IMR-90 (cell line): Measurements from ENCODE around the gene PRKCA. TPM values are rescaled to one million over a fixed set of nuclear protein-coding genes. Genes with fewer than 3 reads are reported as not detected.

Experiments
- ATAC-seq: fragments of 200-7000 bp; cut with Tn5 transposase; 2 replicates; pipeline ENCODE4 v1.9.1; 2020; ENCODE audit warnings: low read depth, mild to moderate bottlenecking, moderate library complexity
- BruUV-seq: library from RNA; stranded (reverse); fragments of 400-500 nt; replicated peaks from 2 replicates; lab custom pipeline; 2021; lab: Mats Ljungman, UMichigan
- CTCF ChIA-PET: fragments of 300-600 bp; formaldehyde crosslinking; extraction: SDS; loops from one replicate; lab custom pipeline; 2021; ENCODE audit warnings: antibody characterized with exemption; lab: Yijun Ruan, JAX
- POLR2A ChIA-PET: fragments of 300-600 bp; sonication (Branson Sonifier 250); formaldehyde crosslinking; loops from one replicate; lab custom pipeline; 2022; ENCODE audit warnings: antibody characterized with exemption; ENCODE audit not compliant: unreplicated experiment; lab: Charles Lee
- DNase-seq: peaks from one replicate; pipeline ENCODE4 v3.0.0; 2013
- H2AFZ ChIP-seq: replicated peaks from 2 replicates; pipeline ENCODE3; 2013; ENCODE audit warnings: low read length, mild to moderate bottlenecking; ENCODE audit not compliant: poor library complexity
- H2AK5ac ChIP-seq: 2 replicates; pipeline ENCODE4 v1.6.1; 2013; ENCODE audit warnings: low read depth, low read length, inconsistent platforms
- H2AK9ac ChIP-seq: replicated peaks from 2 replicates; pipeline ENCODE3; 2013; ENCODE audit warnings: mild to moderate bottlenecking, low read depth, low read length, moderate library complexity; ENCODE audit not compliant: poor library complexity
- H2BK120ac ChIP-seq: 2 replicates; pipeline ENCODE4 v1.6.1; 2013; ENCODE audit warnings: low read depth, low read length, inconsistent platforms
- H2BK15ac ChIP-seq: 3 replicates; pipeline ENCODE4 v1.6.1; 2013; ENCODE audit warnings: low read depth, low read length, inconsistent platforms
- H2BK20ac ChIP-seq: 2 replicates; pipeline ENCODE4 v1.6.1; 2013; ENCODE audit warnings: low read depth, mild to moderate bottlenecking, inconsistent platforms, low read length, moderate library complexity
- H2BK5ac ChIP-seq: 2 replicates; pipeline ENCODE4 v1.6.1; 2013; ENCODE audit warnings: mild to moderate bottlenecking, low read depth, low read length, inconsistent platforms; ENCODE audit not compliant: poor library complexity, severe bottlenecking
- H3K14ac ChIP-seq: replicated peaks from 2 replicates; pipeline ENCODE4 v1.6.1; 2013; ENCODE audit warnings: low read depth, low read length, inconsistent platforms
- H3K18ac ChIP-seq: 2 replicates; pipeline ENCODE4 v1.6.1; 2013; ENCODE audit warnings: low read depth, low read length, control low read depth
- H3K23ac ChIP-seq: 2 replicates; pipeline ENCODE4 v1.6.1; 2013; ENCODE audit warnings: low read depth, low read length, inconsistent platforms
- H3K27ac ChIP-seq: 2 replicates; pipeline ENCODE4 v1.5.1; 2013; ENCODE audit warnings: mild to moderate bottlenecking, control low read depth, low read length; ENCODE audit not compliant: insufficient read depth
- H3K27me3 ChIP-seq: 2 replicates; pipeline ENCODE4 v1.6.1; 2013; ENCODE audit warnings: low read length; ENCODE audit not compliant: control insufficient read depth, insufficient read depth
- H3K36me3 ChIP-seq: 2 replicates; pipeline ENCODE4 v1.6.1; 2013; ENCODE audit warnings: low read length, mixed read lengths; ENCODE audit not compliant: control insufficient read depth, insufficient read depth
- H3K4ac ChIP-seq: 2 replicates; pipeline ENCODE4 v1.6.1; 2013; ENCODE audit warnings: low read depth, low read length, inconsistent platforms
- H3K4me1 ChIP-seq: 2 replicates; pipeline ENCODE4 v1.6.1; 2013; ENCODE audit warnings: low read length, mixed read lengths; ENCODE audit not compliant: control insufficient read depth, insufficient read depth
- H3K4me2 ChIP-seq: 2 replicates; pipeline ENCODE4 v1.6.1; 2013; ENCODE audit warnings: low read depth, mild to moderate bottlenecking, control low read depth, low read length, moderate library complexity
- H3K4me3 ChIP-seq: 2 replicates; pipeline ENCODE4 v1.5.1; 2013; ENCODE audit warnings: low read depth, mild to moderate bottlenecking, control low read depth, low read length, moderate library complexity; ENCODE audit not compliant: insufficient read depth
- H3K56ac ChIP-seq: 2 replicates; pipeline ENCODE4 v1.6.1; 2013; ENCODE audit warnings: low read length, inconsistent platforms; ENCODE audit not compliant: insufficient read depth; ENCODE audit errors: extremely low read depth
- H3K79me1 ChIP-seq, 2 experiments: 2 replicates each; pipeline ENCODE4 v1.6.1; 2013; ENCODE audit warnings: low read length in 2 of 2, inconsistent platforms in 1 of 2, low read depth in 1 of 2
- H3K9ac ChIP-seq: 2 replicates; pipeline ENCODE4 v1.6.1; 2013; ENCODE audit warnings: low read depth, low read length, control low read depth
- H3K9me1 ChIP-seq: 2 replicates; pipeline ENCODE4 v1.6.1; 2013; ENCODE audit warnings: low read length, inconsistent platforms; ENCODE audit not compliant: insufficient read depth
- H3K9me3 ChIP-seq: 2 replicates; pipeline ENCODE4 v1.6.1; 2013; ENCODE audit warnings: low read length; ENCODE audit not compliant: control insufficient read depth, insufficient read depth
- H4K20me1 ChIP-seq: 2 replicates; pipeline ENCODE4 v1.6.1; 2013; ENCODE audit warnings: low read length, inconsistent platforms; ENCODE audit not compliant: insufficient read depth
- H4K5ac ChIP-seq: 2 replicates; pipeline ENCODE4 v1.6.1; 2013; ENCODE audit warnings: mild to moderate bottlenecking, low read depth, low read length, control low read depth
- H4K8ac ChIP-seq, 2 experiments: 2 replicates each; pipeline ENCODE4 v1.6.1; 2013; ENCODE audit warnings: low read depth in 2 of 2, low read length in 2 of 2, control low read depth in 1 of 2, inconsistent platforms in 1 of 2
- H4K91ac ChIP-seq: 2 replicates; pipeline ENCODE4 v1.6.1; 2013; ENCODE audit warnings: low read depth, low read length, inconsistent platforms; ENCODE audit not compliant: insufficient read depth
- BHLHE40 ChIP-seq: fragments of 150-350 bp; IDR thresholded peaks from 2 replicates; pipeline ENCODE4 v1.6.1; 2016; ENCODE audit warnings: mild to moderate bottlenecking, low read depth, low read length
- CEBPB ChIP-seq: IDR thresholded peaks from 2 replicates; pipeline ENCODE4 v1.6.1; 2012; ENCODE audit warnings: low read depth, low read length, improper control_type of control experiment
- CHD1 ChIP-seq: IDR thresholded peaks from 2 replicates; pipeline ENCODE4 v1.6.1; 2012; ENCODE audit warnings: low read depth, low read length, improper control_type of control experiment
- FOS ChIP-seq: fragments of 150-350 bp; IDR thresholded peaks from 2 replicates; pipeline ENCODE4 v1.6.1; 2016; ENCODE audit warnings: low read depth, low read length
- MAFK ChIP-seq: IDR thresholded peaks from 2 replicates; pipeline ENCODE4 v1.6.1; 2012; ENCODE audit warnings: low read depth, low read length, improper control_type of control experiment
- MAZ ChIP-seq: IDR thresholded peaks from 2 replicates; pipeline ENCODE4 v1.6.1; 2012; ENCODE audit warnings: low read depth, mild to moderate bottlenecking, low read length, improper control_type of control experiment, moderate library complexity, borderline replicate concordance
- MXI1 ChIP-seq: IDR thresholded peaks from 2 replicates; pipeline ENCODE4 v1.6.1; 2012; ENCODE audit warnings: low read depth, mild to moderate bottlenecking, low read length, moderate library complexity, borderline replicate concordance
- NFE2L2 ChIP-seq: fragments of 150-350 bp; IDR thresholded peaks from 2 replicates; pipeline ENCODE4 v1.6.1; 2016; ENCODE audit warnings: low read depth, mild to moderate bottlenecking, low read length
- POLR2A ChIP-seq: IDR thresholded peaks from 2 replicates; pipeline ENCODE4 v1.6.1; 2012; ENCODE audit warnings: mild to moderate bottlenecking, low read depth, low read length
- RAD21 ChIP-seq: IDR thresholded peaks from 2 replicates; pipeline ENCODE4 v1.6.1; 2012; ENCODE audit warnings: low read length, improper control_type of control experiment
- RCOR1 ChIP-seq: IDR thresholded peaks from 2 replicates; pipeline ENCODE4 v1.6.1; 2012; ENCODE audit warnings: mild to moderate bottlenecking, low read length, improper control_type of control experiment; ENCODE audit not compliant: insufficient replicate concordance
- RFX5 ChIP-seq: IDR thresholded peaks from 2 replicates; pipeline ENCODE4 v1.8.0; 2012; ENCODE audit warnings: low read depth, mild to moderate bottlenecking, low read length, moderate library complexity
- SMC3 ChIP-seq: fragments of 150-350 bp; IDR thresholded peaks from 2 replicates; pipeline ENCODE4 v1.6.1; 2016; ENCODE audit warnings: low read depth, mild to moderate bottlenecking, antibody characterized with exemption, low read length, moderate library complexity
- WGBS, 2 experiments: methylation state at CpG; one replicate each; pipeline versions ENCODE4 v1.1.5 to v1.1.7; 2013; ENCODE audit warnings: missing lambda C conversion rate in 2 of 2; ENCODE audit not compliant: insufficient read length in 1 of 2; ENCODE audit errors: extremely low coverage in 2 of 2; 5-methylcytosine and 5-hydroxymethylcytosine counted together
- dilution Hi-C: fragments of 300-500 bp; cut with HindIII; formaldehyde crosslinking; loops from one replicate; pipeline ENCODE4 v1.14.3; 2018; ENCODE audit warnings: low sequenced_read_pairs; ENCODE audit not compliant: unreplicated experiment
- in situ Hi-C: fragments of 300-500 bp; cut with MboI; formaldehyde crosslinking; loops from 3 replicates; pipeline ENCODE4 v1.14.3; 2019; ENCODE audit warnings: low sequenced_read_pairs, inconsistent platforms, mixed read lengths
- intact Hi-C: fragments of 100-400 bp; cut with micrococcal nuclease; formaldehyde crosslinking; loops from 2 replicates; pipeline ENCODE4 v1.10.0; 2022
- polyA plus RNA-seq, 3 experiments: library from polyadenylated mRNA; depleted of rRNA; stranded (reverse); fragments of >200 nt; gene quantifications; 2 replicates each; pipeline ENCODE4 v1.2.3, GENCODE V29; 2012; ENCODE audit warnings: low replicate concordance in 1 of 3
- total RNA-seq: library from RNA; depleted of rRNA; stranded (reverse); fragments of >200 nt; gene quantifications from 2 replicates; pipeline ENCODE4 v1.2.3, GENCODE V29; 2012
- TF ChIP-seq, protein P1 (sequence below): fragments of 150-350 bp; IDR thresholded peaks from 2 replicates; pipeline ENCODE4 v1.6.1; 2017; ENCODE audit warnings: mild to moderate bottlenecking, antibody characterized with exemption, low read length, low read depth
- TF ChIP-seq, protein P2 (sequence below): conservative IDR thresholded peaks from 2 replicates; pipeline ENCODE4 v1.5.1; 2012; ENCODE audit warnings: mild to moderate bottlenecking, low read depth, low read length, improper control_type of control experiment
- TF ChIP-seq, protein P3 (sequence below): fragments of 150-350 bp; IDR thresholded peaks from 2 replicates; pipeline ENCODE4 v1.6.1; 2016; ENCODE audit warnings: low read depth, mild to moderate bottlenecking, low read length, moderate library complexity, borderline replicate concordance

PRKCA gene
- total and polyA plus RNA-seq, 2 of the 4 experiments (the other 2 are of a cell fraction), result 31.0 to 46.0 TPM

DNA sequence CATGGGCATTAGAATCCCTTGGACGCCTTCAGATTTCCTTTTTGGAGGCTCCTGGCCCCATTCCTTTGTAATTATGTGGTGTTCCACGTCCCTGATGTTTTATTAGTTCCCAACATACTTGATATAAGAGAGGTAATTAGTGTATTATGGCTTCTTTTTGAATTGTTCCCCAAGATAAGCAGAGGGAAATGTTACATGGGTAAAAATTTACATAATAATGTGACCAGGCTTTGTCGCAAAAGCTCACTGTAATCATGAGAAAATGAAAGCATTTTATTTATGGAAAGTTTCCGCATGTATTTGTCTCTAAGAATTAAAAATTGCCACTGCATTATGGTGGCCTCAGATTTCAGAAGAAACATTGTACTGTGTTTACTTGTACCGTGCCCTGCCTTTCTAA, 177.8 kb downstream of the PRKCA start:
- H3K9ac ChIP-seq, result no peak overlapping the region
- no peak overlapping the region for H2BK120ac ChIP-seq
- no peak overlapping the region for H3K4me2 ChIP-seq
- H3K4me1 ChIP-seq, result peaks cover 6% of the 10 kb centered on the region
- WGBS, 2 experiments, result 100% methylated on average over 2 of the region's 5 CpGs; no CpG with 5 or more reads in 1 of the 2 experiments
- no peak for DNase-seq
- H3K14ac ChIP-seq, result no peak overlapping the region
- no peak overlapping the region for H2BK15ac ChIP-seq
- peaks cover 53 to 72% of the 10 kb centered on the region in 2 experiments for H3K79me1 ChIP-seq
- no peak overlapping the region for H3K18ac ChIP-seq
- ChIA-PET CTCF (interaction anchor here (0.8 kb wide), 1 partner anchor 225 kb away, joined by 3 read pairs; no protein-coding TSS in a partner anchor), POLR2A (no interaction called here)
- H4K20me1 ChIP-seq, result 0 out of 2 replicates have a peak, but pooled peaks cover 3% of the 10 kb centered on the region
- no peaks in the 10 kb centered on the region for H3K27me3 ChIP-seq
- no peak for TF ChIP-seq CEBPB
- no peak for TF ChIP-seq NFE2L2
- TF ChIP-seq BHLHE40, result no peak
- TF ChIP-seq SMC3, result no peak
- TF ChIP-seq FOS, result no peak
- TF ChIP-seq, protein P1, sequence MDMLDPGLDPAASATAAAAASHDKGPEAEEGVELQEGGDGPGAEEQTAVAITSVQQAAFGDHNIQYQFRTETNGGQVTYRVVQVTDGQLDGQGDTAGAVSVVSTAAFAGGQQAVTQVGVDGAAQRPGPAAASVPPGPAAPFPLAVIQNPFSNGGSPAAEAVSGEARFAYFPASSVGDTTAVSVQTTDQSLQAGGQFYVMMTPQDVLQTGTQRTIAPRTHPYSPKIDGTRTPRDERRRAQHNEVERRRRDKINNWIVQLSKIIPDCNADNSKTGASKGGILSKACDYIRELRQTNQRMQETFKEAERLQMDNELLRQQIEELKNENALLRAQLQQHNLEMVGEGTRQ, result no peak
- no peak for TF ChIP-seq CHD1
- no peak for TF ChIP-seq POLR2A
- no peak for TF ChIP-seq RCOR1
- TF ChIP-seq RAD21, result no peak
- TF ChIP-seq RFX5, result no peak
- TF ChIP-seq MAFK, result no peak
- TF ChIP-seq MXI1, result no peak
- TF ChIP-seq, protein P2, sequence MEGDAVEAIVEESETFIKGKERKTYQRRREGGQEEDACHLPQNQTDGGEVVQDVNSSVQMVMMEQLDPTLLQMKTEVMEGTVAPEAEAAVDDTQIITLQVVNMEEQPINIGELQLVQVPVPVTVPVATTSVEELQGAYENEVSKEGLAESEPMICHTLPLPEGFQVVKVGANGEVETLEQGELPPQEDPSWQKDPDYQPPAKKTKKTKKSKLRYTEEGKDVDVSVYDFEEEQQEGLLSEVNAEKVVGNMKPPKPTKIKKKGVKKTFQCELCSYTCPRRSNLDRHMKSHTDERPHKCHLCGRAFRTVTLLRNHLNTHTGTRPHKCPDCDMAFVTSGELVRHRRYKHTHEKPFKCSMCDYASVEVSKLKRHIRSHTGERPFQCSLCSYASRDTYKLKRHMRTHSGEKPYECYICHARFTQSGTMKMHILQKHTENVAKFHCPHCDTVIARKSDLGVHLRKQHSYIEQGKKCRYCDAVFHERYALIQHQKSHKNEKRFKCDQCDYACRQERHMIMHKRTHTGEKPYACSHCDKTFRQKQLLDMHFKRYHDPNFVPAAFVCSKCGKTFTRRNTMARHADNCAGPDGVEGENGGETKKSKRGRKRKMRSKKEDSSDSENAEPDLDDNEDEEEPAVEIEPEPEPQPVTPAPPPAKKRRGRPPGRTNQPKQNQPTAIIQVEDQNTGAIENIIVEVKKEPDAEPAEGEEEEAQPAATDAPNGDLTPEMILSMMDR, result no peak
- TF ChIP-seq MAZ, result no peak
- TF ChIP-seq, protein P3, sequence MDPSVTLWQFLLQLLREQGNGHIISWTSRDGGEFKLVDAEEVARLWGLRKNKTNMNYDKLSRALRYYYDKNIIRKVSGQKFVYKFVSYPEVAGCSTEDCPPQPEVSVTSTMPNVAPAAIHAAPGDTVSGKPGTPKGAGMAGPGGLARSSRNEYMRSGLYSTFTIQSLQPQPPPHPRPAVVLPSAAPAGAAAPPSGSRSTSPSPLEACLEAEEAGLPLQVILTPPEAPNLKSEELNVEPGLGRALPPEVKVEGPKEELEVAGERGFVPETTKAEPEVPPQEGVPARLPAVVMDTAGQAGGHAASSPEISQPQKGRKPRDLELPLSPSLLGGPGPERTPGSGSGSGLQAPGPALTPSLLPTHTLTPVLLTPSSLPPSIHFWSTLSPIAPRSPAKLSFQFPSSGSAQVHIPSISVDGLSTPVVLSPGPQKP, result no peak
- no peaks in the 10 kb centered on the region for H3K9me3 ChIP-seq
- intact Hi-C loops (no loop called here), dilution Hi-C loops (no loop called here), in situ Hi-C loops (no loop called here)
- ATAC-seq, result no peak
- H3K4me3 ChIP-seq, result no peak overlapping the region
- no peaks in the 10 kb centered on the region for H3K36me3 ChIP-seq
- H2AK9ac ChIP-seq, result no peak overlapping the region
- no peak overlapping the region for H3K4ac ChIP-seq
- H4K91ac ChIP-seq, result no peak overlapping the region
- no peak overlapping the region for H4K8ac ChIP-seq
- H2AFZ ChIP-seq, result no peak overlapping the region
- H2AK5ac ChIP-seq, result no peak overlapping the region
- BruUV-seq, result no TSS peak
- H3K56ac ChIP-seq, result no peak overlapping the region
- H3K9me1 ChIP-seq, result peaks cover 16% of the 10 kb centered on the region
- no peak overlapping the region for H4K5ac ChIP-seq
- H3K27ac ChIP-seq, result no peak overlapping the region
- H3K23ac ChIP-seq, result no peak overlapping the region
- H2BK5ac ChIP-seq, result no peak overlapping the region
- H2BK20ac ChIP-seq, result no peak overlapping the region
